ENCODE results near the gene CR1L. TPM values are rescaled to one million over a fixed set of nuclear protein-coding genes. Genes with fewer than 3 reads are reported as not detected.

Gene CR1L
- total RNA-seq, 3 donors from 2014 or later (not counting 1 experiment from before 2014, with no cell fraction given): 0.98 TPM; not detected in 2

DNA sequence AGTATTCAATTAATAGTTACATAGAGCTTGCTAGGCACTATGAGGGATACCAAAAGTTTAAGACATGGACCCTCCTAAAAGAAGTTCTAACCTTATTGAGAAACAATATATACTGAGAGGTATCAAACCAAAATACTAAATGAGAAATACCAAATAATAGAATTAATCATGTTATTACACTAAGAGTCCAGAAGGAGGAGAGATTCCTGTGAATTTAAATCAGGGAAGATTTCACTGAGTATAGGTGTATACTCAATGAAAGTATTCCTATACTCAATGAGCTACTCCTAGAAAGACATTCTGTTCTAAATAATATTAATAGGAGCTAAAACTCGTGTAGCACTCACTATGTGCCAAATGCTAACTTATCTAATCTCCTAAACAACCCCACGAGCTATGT, 9.4 kb downstream of the CR1L start:
- Mint-ChIP-seq H3K36me3 (no peaks in the 10 kb centered on the region), H3K27ac (no peak overlapping the region), H3K4me1 (no peaks in the 10 kb centered on the region), H3K4me3 (no peak overlapping the region), H3K9me3 (no peaks in the 10 kb centered on the region), H3K27me3 (ENCODE audit: low read depth in 2 of 2) (peaks cover 8 to 22% of the 10 kb centered on the region in 2 donors)
- intact Hi-C loops (cut with micrococcal nuclease): loop anchor here (10.0 kb wide), 1 partner anchor 140 kb away; no protein-coding TSS in a partner anchor
- Histone ChIP-seq H3K27ac (ENCODE audit: low read length) (no peak overlapping the region), H3K4me1 (ENCODE audit: control insufficient read depth, insufficient read depth, low read length) (no peaks in the 10 kb centered on the region), H3K27me3 (ENCODE audit: control insufficient read depth, insufficient read depth, low read length) (no peaks in the 10 kb centered on the region), H3K9me3 (ENCODE audit: control insufficient read depth, insufficient read depth, low read length) (no peaks in the 10 kb centered on the region), H3K4me3 (ENCODE audit: low read length) (no peak overlapping the region), H3K36me3 (ENCODE audit: control insufficient read depth, insufficient read depth, low read length) (no peaks in the 10 kb centered on the region)
- no CpG with 5 or more reads among the region's 2 CpGs for WGBS (ENCODE audit: insufficient coverage)
- ATAC-seq (no peak), DNase-seq (no peak)
- TF ChIP-seq, protein P1, sequence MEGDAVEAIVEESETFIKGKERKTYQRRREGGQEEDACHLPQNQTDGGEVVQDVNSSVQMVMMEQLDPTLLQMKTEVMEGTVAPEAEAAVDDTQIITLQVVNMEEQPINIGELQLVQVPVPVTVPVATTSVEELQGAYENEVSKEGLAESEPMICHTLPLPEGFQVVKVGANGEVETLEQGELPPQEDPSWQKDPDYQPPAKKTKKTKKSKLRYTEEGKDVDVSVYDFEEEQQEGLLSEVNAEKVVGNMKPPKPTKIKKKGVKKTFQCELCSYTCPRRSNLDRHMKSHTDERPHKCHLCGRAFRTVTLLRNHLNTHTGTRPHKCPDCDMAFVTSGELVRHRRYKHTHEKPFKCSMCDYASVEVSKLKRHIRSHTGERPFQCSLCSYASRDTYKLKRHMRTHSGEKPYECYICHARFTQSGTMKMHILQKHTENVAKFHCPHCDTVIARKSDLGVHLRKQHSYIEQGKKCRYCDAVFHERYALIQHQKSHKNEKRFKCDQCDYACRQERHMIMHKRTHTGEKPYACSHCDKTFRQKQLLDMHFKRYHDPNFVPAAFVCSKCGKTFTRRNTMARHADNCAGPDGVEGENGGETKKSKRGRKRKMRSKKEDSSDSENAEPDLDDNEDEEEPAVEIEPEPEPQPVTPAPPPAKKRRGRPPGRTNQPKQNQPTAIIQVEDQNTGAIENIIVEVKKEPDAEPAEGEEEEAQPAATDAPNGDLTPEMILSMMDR (IDR thresholded peaks at IDR 0.05): no peak

DNA sequence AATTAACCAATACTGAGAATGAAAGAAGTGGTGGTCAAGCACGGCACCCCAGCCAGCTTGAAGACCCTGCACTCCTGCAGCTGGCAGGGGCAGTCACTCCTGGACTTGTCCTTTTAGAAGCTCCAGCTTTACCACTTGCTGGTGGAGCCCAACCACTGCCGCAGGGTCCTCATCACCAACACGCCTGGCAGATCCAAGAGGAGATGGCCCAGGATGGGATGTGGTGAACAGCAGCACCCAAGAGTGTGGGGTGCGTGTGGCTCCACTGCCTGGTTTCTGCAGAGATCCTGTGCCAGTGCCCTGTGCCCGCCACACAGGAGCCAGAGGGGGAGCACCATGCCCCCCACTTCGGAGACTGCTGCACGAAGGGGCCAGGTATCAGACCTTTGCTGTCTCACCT, 13.5 kb downstream of the CR1L start:
- no peak overlapping the region for H3K27ac Mint-ChIP-seq
- H3K4me3 Mint-ChIP-seq: no peak overlapping the region
- H3K27ac ChIP-seq (ENCODE audit: low read length): no peak overlapping the region

DNA sequence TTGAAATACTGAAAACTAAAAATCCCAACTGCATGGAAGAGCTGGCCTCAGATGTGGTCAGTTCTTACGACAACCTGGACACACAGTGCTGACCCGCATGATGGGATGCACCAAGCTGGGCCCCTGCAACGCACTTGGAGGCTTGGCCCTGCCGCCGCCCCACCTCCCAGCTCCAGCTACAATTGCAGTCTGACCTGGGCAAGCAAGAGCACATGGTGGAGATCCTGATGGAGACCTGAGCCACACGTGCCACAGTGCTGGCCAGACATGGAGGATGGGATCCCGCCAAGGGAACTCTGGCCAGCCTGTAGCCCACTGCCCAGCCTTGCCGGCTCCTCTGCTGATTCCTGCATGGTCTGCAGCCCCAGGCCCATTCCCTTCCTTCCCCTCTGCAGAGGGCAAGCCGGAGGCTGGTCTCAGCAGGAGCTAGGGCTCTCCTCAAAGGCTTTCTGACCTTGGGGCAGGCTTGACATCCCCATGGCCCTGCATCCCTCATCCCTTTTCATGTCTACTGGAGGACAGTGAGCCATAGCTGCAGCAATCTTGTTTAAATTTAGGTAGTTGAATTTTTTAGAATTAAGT, 14.1 kb downstream of the CR1L start:
- DNase-seq: no peak
- Mint-ChIP-seq H3K27ac (no peak overlapping the region), H3K4me1 (no peaks in the 10 kb centered on the region), H3K4me3 (no peak overlapping the region), H3K36me3 (no peaks in the 10 kb centered on the region), H3K9me3 (no peaks in the 10 kb centered on the region), H3K27me3 (ENCODE audit: low read depth in 2 of 2) (peaks cover 13 to 15% of the 10 kb centered on the region in 2 donors)
- TF ChIP-seq, protein P1 (IDR thresholded peaks at IDR 0.05): no peak
- Histone ChIP-seq H3K4me3 (ENCODE audit: low read length) (no peak overlapping the region), H3K36me3 (ENCODE audit: control insufficient read depth, insufficient read depth, low read length) (no peaks in the 10 kb centered on the region), H3K27ac (ENCODE audit: low read length) (no peak overlapping the region), H3K9me3 (ENCODE audit: control insufficient read depth, insufficient read depth, low read length) (no peaks in the 10 kb centered on the region), H3K4me1 (ENCODE audit: control insufficient read depth, insufficient read depth, low read length) (no peaks in the 10 kb centered on the region), H3K27me3 (ENCODE audit: control insufficient read depth, insufficient read depth, low read length) (no peaks in the 10 kb centered on the region)
- intact Hi-C loops (cut with micrococcal nuclease): loop anchor here (10.0 kb wide), 1 partner anchor 136 kb away; no protein-coding TSS in a partner anchor
- no peak for ATAC-seq
- WGBS (ENCODE audit: insufficient coverage): 90% methylated on average over 9 of the region's 9 CpGs

More for the DNA sequence above, 13.5 kb downstream of the CR1L start:
- Histone ChIP-seq H3K4me3 (ENCODE audit: low read length) (no peak overlapping the region), H3K9me3 (ENCODE audit: control insufficient read depth, insufficient read depth, low read length) (no peaks in the 10 kb centered on the region), H3K27me3 (ENCODE audit: control insufficient read depth, insufficient read depth, low read length) (no peaks in the 10 kb centered on the region), H3K36me3 (ENCODE audit: control insufficient read depth, insufficient read depth, low read length) (no peaks in the 10 kb centered on the region), H3K4me1 (ENCODE audit: control insufficient read depth, insufficient read depth, low read length) (no peaks in the 10 kb centered on the region)
- Mint-ChIP-seq H3K4me1 (no peaks in the 10 kb centered on the region), H3K36me3 (no peaks in the 10 kb centered on the region), H3K27me3 (ENCODE audit: low read depth in 2 of 2) (peaks cover 8 to 15% of the 10 kb centered on the region in 2 donors), H3K9me3 (no peaks in the 10 kb centered on the region)
- ATAC-seq (no peak), DNase-seq (no peak)
- TF ChIP-seq, protein P1 (IDR thresholded peaks at IDR 0.05): no peak
- 89% methylated on average over 7 of the region's 7 CpGs for WGBS (ENCODE audit: insufficient coverage)
- intact Hi-C loops (cut with micrococcal nuclease): loop anchor here (10.0 kb wide), 1 partner anchor 136 kb away; no protein-coding TSS in a partner anchor
